GM18868 (cell line): ENCODE measurements around the gene METTL22.
A peak's percentile ranks its signal among the peaks of the same experiment; 100 is the strongest.

Experiments used
- ATAC-seq: cut with Tn5 transposase; IDR thresholded peaks from one replicate; pipeline ENCODE4 v1.9.1; 2021; ENCODE audit warnings: mild to moderate bottlenecking, moderate library complexity; ENCODE audit not compliant: unreplicated experiment

METTL22 gene, protein sequence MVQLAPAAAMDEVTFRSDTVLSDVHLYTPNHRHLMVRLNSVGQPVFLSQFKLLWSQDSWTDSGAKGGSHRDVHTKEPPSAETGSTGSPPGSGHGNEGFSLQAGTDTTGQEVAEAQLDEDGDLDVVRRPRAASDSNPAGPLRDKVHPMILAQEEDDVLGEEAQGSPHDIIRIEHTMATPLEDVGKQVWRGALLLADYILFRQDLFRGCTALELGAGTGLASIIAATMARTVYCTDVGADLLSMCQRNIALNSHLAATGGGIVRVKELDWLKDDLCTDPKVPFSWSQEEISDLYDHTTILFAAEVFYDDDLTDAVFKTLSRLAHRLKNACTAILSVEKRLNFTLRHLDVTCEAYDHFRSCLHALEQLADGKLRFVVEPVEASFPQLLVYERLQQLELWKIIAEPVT

DNA sequence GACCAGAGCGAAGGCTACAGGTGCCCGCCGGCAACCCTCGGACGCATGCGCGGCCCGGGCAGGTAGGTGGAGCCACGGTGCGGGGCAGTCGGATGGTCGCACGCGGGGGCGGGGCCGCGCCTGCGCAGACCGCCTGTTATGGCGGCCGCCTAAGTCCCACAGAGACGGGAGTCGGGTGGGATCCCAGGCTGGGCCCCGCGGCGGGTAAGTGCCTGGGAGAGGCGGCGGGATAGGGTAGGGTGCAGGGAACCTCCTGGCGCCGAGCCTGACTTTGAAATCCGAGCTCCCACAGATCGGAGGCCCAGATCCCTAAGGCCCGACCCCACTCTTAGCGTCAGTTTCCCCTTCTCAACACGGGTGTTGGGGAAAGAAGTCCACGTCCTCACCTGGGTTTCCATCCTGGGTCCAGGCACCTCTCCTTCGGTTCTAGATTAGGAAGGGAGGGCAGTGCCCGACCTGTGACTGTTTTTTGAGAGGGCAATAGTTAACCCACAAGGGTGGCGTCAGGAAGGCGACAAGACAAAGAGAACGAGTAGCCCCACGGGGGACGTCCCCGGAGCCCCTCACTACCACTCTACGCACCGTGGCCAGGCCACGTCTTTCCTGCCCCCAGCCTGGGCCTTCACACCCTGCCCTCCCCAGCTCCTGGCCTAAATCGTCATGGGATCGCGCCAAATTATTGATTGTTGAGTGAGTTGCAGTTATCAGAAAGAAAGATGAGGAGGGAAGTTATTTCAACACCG lies at the start of gene METTL22:
METTL22 (plus strand) TSS at position 127 of the 743 bp plus-strand sequence. CDS start 3,968 bp downstream, outside the sequence.
- ATAC-seq: peak; percentile 91

DNA sequence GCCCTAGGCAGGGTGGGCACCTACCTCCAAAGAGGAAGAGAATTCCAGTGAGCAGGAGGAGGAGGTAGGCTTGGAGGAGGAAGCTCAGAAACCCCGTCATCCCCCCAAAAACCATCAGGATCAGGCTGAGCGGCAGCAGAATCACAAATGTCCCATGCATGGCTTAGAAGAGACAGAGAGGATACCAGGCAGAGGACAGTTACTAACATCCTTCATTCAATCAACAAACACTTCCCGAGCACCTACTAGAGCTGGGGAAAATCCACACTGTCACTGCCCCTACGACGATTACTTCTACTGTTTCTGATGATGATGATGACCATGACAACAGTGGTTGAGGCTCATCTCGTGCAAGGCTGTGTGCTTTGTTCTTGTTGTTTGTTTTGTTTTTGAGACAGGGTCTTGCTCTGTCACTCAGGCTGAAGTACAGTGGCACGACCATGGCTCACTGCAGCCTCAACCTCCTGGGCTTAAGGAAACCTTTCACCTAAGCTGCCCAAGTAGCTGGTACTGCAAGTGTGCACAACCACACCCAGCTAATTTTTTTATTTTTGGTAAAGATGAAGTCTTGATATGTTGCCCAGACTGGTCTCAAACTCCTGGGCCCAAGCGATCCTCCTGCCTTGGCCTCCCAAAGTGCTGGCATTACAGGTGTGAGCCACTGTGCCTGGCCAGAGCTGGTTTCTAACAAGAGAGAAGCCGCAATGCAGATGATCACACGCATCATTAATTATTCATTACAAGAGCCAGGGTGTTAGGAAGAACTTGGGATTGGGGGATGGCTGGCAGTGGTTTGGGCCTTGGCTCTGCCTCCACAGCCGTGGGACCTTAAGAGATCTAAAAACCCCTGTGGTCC lies 49.2 kb upstream of the METTL22 start:
- no peak for ATAC-seq

DNA sequence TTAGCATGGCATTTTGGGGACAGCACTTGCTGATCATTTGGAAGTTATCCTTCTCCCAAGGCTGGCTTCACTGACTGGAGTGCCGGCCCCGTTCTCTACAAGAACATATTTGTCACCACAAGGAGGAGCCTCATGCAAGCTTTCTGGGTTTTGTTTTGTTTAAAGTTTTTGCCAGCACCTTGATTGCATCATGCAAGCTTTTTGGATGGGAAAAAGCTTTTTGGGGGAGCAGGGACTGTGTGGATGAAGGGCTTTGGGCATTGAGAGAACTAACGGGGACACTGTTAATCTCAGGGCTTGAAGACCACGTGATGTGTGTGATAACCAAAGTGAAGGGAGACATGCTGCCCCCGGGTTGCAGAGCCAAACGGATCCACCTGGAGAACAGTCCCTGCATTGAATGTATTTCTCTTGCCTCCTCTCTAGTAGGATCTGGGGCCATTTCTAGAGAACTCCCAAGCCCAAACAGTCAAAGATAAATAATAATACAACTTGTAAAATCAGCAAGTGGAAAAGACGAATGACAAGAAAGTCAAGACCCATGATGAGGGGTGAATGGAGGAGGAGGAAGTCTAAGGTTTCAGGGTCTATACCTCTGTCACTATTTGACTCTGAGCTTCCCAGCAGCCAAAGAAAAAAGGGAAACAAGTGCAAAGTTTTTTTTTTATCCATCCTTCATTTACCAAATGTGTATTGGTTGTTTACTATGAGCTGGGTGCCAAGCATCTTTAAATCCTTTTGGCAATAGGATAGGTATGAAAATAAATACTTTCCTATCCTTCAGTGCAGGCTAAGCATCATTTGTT lies 48.4 kb upstream of the METTL22 start:
- no peak for ATAC-seq

DNA sequence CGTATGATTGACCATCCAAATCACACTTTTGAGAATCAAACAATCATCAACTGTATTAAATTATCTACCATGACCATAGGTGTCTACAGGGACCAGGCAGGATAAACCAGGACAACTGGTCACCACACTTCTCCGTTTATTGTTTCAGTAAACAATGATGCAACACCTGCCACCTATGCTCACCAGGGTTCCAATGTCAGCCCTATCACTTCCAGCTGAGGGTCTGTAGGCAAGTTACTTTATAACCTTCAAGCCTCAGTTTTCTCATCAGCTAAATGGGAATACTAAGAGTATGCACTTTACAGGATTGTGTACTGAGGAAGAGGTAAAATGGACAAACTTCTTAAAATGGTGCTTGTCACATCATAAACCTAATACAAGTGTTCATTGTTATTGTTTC lies 46.1 kb upstream of the METTL22 start:
- no peak for ATAC-seq

DNA sequence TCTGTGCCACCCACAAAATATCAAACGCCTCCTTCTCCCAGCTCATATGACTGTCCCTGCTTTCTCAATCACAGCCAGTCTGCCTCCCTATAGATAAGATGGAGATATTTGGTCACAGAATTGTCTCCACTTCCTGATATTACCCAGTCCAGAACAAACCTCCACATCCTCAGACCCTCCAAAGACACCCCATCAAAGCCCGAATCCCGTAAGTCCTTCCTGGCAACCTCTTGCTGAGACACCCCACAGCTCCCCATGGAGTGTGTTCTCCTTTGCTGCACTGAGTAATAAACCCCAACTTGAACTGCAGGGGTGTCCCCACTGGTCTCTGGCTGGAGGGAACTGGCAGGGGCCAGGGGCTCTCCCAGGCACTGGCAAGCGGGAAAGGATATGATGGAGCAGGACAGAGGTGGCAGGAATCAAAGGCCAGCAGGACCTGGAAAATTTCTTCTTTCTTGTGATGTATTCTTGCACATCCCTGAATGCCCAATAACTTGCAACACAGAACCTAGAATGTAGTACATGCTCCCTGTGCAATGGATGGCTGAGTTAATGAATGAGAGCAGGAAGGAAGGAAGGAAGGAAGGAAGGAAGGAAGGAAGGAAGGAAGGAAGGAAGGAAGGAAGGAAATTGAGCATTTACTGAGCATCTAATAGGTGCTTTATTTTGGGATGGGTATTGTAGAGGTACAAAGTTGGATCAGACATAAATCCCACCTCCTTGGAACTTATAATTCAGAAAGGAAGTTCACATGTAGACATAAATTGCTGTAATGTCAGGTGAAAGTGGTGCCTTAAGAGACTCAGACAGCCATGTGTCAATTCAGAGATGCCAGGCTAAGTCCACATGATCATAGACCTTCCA lies 45.1 kb upstream of the METTL22 start:
- no peak for ATAC-seq

DNA sequence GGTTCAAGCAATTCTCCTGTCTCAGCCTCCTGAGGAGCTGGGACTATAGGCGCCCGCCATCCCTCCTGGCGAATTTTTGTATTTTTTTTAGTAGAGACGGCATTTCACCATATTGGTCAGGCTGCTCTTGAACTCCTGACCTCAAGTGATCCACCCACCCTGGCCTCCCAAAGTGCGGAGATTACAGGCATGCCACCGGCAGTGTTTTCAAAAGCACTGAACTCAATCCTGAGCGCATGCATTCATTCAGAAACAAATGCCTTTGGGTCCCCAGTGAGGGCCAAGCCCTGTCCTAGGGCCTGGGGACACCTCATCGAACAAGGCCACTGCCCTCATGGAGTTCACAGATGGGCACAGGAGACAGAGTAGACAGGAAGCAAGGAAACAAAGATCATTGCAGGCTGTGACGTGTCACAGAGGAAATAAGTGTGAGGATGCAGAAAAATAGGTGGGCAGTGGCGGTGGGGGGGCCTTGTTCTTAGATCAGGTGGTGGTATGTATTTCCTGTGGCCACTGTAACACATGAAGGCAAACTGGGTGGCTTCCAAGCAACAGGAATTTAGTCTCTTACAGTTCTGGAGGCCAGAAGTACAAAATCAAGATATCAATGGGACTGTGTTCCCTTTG lies 43.7 kb upstream of the METTL22 start:
- no peak for ATAC-seq

DNA sequence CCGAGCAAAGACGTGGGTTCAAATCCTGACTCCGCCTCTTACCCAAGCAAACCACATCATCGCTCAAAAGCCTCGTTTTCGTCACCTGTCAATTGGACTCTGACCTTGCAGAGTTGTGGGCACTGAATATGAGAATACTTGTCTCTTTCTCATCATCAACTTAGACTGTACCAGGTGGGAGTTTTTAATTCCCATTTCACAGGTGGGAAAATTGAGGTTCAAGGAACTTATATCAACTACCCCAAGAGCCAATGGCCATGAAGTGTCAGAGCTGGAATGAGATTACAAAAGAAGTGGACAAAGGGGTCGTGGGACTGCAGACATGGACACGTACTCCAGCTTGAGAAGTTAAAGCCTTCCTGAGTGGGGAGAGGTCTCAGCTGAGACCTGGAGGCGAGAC lies 41.9 kb upstream of the METTL22 start:
- ATAC-seq: no peak

DNA sequence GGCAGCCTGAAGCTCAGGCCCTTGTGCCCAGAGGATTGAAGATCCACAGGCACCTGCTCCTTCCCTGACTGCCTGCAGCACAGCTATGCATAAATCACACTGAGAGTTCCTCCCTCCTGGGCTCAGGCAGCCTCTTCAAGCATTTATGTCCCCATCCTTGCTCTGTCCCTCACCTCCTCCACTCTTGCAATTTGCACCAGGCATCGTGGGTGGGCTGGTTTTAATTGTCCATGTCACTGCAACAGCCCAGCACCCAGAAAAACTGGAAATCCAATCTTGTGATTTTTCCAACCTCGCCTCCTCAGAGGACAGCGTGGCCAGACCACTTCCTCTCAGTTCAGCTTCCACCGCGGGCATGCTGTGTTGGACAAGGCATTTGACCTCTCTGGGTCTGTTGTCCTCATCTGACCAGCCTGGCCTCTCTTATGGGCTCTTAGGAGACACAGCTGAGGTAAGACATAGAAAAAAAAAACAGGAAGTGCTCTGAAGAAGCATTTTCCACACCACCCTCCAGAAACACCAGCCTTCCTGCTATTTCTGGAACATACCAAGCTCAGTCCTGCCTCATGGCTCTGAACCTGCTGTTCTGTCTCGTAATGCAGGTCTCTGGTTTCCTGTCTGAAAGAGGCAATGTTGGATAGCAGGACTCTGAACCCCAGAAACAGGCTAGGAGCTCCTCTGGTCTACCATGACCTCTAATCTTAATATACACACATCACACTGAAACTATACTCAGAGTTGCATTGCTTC lies 39.5 kb upstream of the METTL22 start:
- no peak for ATAC-seq

DNA sequence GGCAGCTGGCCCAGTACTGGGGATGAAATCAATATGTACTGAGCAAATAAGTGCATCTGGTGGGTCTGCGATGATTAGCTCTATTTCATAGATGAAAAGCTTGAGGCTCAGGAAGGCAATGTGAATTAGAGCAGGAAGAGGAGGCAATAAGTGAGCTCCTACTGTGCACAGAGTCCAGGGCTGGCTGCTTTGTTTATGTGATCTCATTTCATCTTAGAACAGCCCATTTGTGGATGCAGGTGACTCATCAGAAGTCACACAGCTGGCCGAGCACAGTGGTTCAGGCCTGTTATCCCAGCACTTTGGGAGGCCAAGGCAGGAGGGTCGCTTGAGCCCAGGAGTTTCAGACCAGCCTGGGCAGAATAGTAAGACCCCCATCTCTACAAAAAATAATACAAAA lies 38.3 kb upstream of the METTL22 start:
- no peak for ATAC-seq

DNA sequence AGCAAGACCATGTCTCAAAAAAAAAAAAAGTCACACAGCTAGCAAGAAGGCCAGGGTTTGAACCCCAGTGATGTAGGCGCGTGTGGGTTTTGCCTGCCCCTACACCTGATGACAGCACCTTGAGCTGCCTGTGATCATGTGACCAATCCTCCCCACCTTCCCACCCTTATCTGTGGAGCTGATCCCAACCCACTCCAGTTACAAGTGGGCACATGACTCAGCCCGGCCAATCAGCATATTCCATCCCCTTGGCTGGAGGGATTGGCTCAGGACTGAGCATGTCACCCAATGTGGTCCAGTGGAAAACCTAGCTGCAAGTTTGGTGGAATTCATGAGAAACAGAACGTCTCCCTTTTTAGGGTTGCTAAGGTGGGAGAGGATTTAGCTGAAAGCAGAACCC lies 37.8 kb upstream of the METTL22 start:
- no peak for ATAC-seq

DNA sequence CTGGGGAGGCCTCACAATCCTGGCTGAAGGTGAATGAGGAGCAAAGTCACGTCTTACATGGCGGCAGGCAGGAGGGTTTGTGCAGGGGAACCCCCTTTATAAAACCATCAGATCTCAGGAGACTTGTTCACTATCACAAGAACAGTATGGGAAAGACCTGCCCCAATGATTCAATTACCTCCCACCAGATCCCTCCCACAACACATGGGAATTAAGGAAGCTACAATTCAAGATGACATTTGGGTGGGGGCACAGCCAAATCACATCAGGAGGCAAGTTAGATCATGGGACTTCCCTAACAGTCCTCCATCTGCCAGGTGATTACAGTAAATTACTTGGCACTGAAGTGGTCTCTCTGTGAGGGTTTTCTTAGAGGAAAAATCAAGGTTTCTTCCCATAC lies 36.5 kb upstream of the METTL22 start:
- ATAC-seq: no peak

DNA sequence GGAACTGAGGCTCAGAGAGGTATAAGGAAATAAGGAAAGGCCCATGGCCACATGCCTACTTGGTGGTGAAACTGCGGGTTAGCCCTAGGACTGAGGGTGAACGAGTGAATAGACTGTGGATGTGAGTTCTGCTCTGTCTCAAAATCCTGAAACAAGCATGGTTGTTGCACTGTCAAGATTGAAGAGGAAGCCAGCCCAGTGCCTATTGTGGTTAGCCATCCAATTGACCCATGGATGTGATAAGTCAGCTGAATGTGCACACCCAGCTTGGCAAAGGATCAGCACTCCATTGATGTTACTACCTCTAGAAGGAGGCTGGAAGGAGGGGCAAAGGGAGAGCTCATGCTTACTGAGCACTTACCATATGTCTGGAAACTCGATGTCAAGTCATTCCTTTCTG lies 35.6 kb upstream of the METTL22 start:
- no peak for ATAC-seq

DNA sequence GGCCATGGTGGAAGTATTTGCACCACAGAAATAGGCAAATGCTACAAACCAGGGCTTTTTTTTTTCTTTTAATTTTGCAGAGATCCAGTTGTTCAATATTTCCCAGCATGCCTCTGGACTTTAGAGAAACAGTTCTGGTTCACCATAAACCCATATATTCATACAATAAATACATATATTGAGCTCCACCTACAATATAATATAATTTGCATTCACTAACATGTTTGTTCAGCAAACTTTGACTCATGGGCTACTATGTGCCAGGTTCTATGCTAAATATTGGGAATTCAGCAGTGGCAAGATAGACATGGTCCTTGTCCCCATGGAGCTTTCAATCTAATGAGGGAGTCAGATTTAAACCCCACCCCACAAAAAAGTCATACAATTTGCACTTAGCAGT lies 34.4 kb upstream of the METTL22 start:
- no peak for ATAC-seq

DNA sequence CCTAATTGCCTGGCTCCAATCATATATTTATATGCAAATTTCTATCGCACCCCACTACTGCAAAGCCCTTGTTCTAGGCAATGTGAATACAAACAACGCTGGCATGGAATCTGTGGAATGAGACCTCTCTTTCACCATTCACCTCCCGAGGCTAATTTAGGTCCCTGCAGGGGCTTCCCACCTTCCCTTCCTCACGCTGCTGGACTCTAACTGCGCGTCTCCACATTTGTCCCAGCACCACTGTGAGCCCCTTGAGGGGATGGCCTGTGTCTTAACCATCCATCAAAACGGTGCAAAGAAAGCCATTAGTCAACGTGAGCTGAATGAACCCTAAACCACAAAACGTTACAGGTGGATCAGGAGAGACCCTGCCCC lies 32.8 kb upstream of the METTL22 start:
- no peak for ATAC-seq

DNA sequence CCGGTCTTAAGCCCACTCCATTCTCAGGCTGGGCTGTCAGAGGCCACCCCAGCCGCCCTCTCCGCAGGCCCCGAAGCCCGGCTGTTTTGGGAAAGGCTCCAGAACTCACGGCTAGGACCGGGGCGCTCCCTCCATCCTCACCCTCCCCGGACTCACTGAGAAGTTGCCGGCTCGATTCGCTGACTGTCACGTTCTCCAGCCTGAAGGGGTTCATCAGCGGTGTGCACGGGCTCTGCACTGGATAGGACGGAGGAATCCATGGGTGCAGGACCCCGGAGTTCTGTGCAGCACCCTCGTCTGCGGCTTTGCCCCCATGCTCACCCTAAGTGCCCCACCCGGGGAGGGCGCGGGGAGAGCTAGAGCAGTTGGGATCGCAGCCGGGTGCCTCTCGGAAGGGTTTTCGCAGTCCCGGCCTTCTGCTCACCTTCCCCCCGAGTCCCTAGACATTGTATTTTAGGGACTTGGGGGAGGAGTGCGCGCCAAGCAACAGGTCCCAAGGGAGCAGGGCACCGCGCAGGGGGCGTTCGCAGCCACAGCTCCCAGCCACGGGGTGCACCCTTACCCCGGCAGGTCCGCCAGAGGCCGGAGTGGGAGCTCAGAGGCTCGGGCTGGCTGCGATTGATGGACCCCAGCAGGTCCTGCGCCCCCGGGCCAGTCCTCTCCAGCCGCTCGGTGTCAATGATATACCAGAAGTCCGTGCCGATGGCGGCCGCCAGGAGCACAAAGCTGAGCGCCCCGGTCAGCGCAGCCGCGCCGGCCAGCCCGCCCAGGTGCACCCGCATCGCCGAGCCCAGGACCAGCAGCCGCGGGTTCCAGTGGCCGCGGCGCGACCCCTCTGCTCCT lies 32.2 kb upstream of the METTL22 start:
- no peak for ATAC-seq

DNA sequence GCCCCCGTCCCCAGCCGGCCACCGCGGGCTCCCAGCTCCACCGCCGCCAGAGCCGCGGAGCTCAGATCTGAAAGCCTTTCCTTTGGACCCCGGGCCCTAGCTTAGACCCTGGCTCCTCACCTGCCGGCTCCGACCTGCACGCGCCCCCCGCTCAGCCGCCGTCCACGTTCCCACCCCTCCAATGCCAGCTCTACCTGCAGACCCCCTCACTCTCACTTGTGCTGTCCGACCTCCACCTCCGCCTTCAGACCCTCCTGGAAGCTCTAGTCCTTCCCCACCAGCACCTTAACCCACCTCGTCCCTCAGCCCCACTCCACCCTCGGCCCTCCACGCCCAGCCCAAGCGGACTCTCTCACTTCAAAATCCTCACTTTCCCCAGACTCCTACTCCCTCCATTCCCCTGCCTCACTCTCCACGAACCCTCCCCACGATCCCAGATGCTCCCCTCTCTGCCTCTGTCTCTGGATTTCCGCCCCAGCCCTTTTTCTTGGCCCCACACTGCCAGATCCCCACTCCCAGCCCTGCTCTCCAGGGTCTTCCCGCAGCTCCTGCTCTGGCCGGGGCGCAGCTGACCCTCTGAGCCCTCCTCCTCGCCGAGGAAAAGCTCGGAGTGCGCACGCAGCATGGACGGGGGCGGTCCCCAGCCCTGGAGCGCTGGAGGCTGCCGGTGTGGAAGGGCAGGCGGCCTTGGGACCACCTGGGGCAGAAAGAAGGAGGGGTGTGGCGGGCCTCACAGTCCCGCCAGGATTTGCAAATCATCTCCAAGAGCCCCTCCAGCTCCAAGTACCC lies 31.4 kb upstream of the METTL22 start, which contains the start of gene TMEM114:
TMEM114 (minus strand) TSS at position 612 of the 789 bp plus-strand sequence. CDS start 673 bp downstream, outside the sequence.
- ATAC-seq: no peak

DNA sequence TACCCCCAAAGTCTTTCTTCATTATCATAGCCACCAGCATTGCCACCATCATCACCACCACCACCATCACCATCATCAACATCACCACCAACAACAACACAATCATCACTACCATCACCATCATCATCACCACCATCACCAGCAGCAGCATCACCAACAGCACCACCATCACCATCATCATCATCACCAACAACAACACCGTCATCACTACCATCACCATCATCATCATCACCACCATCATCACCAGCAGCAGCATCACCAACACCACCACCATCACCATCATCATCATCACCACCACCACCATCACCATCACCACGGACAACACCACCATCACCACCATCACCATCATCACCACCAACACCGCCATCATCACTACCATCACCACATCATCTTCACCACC lies 30.7 kb upstream of the METTL22 start:
- no peak for ATAC-seq
